Stimulated activated CD4-positive, alpha-beta T cell treated with anti-CD3 and anti-CD28 coated beads, TNF-alpha, amount 100 ng/mL, for 4 hours (primary cell): ENCODE data around the gene GATD1.
A peak's percentile ranks its signal among the peaks of the same experiment; 100 is the strongest.
"Not testable (repeated sequence)": the region's sequence is repeated elsewhere in the genome, so short reads cannot be mapped to it uniquely, and the experiment has no call there.

Experiments used
- DNase-seq, 3 experiments: peaks; one replicate each; pipeline ENCODE4 v3.0.0-alpha.2; 2020; ENCODE audit warnings: low read depth in 3 of 3

The GATD1 gene

GRCh38 chr11:763549-764321 is 13.6 kb downstream of the GATD1 start:
- no peak for DNase-seq

DNA sequence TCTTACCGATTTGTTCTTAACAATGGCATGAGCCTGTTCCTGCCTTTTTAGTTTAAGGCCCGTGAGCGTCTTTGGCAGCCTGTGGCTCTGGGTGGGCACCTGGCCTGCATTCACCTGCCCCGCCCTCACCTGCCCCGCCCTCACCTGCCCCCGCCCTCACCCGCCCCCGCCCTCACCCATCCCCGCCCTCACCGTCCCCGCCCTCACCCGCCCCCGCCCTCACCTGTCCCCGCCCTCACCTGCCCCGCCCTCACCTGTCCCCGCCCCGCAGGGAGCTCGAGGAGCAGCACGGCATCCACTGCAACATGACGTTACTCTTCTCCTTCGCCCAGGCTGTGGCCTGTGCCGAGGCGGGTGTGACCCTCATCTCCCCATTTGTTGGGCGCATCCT is 14.2 kb downstream of the GATD1 start:
- no peak for DNase-seq

- no peak for DNase-seq
Measured at GRCh38 chr11:762421-763072, 14.7 kb downstream of the GATD1 start.

DNA sequence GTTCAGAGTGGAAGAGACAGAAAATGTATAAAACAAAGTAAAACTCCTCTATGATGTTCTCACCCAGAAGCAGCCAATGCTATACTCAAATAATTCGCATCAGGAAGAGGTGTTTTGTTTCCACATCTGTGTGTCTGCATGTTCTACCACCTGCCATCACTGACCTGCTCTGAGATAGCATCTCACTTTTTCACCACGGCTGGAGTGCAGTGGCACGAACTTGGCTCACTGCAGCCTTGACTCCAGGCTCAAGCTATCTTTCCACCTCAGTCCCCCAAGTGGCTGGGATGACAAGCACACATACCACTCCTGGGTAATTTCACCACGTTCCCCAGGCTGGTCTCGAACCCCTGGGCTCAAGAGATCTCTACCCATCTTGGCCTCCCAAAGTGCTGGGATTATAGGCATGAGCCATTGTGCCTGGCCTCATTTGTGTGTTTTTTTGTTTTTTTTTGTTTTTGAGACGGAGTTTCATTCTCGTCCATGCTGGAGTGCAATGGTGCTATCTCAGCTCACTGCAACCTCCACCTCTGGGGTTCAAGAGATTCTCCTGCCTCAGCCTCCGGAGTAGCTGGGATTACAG is 15.7 kb downstream of the GATD1 start:
- no peak for DNase-seq

DNA sequence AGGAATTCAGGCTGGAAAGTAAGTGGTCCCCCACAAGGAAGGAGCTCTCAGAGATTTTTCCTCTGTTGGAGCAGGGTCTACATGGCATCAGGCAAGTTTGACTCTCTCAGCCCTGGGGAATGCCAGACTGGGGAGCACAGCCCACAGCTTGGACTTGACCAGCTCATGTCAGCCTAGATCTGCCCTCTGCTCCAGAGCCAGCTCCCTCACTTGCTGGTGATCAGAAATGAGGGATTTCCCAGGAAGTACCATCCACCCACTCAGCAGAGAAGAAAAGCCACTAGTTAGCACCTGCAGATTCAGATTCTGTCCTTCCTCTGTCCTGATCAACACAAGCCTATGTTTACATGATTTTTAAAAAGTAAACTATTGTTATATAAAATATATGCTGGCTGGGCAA is 17.1 kb downstream of the GATD1 start:
- no peak for DNase-seq

- no peak for DNase-seq
Measured at GRCh38 chr11:749731-750130, 27.6 kb downstream of the GATD1 start.

DNA sequence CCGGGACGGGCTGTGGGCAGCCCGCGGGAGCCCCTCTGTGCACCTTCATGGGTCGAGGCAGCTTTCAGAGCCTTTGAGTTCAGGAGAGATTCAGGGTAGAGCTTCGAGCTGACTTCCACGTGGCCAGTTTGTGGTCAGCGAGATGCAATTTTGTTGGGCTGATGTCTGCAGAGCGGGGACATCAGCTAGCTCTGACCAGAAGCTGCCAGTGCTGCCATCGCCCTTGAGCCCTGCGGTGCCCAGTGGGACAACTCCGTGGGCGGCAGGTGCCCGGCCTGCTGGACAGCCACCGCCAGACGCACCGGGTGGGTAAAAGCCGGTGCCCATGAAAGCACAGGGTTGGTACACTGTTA is 29.3 kb downstream of the GATD1 start:
- DNase-seq = no peak

DNA sequence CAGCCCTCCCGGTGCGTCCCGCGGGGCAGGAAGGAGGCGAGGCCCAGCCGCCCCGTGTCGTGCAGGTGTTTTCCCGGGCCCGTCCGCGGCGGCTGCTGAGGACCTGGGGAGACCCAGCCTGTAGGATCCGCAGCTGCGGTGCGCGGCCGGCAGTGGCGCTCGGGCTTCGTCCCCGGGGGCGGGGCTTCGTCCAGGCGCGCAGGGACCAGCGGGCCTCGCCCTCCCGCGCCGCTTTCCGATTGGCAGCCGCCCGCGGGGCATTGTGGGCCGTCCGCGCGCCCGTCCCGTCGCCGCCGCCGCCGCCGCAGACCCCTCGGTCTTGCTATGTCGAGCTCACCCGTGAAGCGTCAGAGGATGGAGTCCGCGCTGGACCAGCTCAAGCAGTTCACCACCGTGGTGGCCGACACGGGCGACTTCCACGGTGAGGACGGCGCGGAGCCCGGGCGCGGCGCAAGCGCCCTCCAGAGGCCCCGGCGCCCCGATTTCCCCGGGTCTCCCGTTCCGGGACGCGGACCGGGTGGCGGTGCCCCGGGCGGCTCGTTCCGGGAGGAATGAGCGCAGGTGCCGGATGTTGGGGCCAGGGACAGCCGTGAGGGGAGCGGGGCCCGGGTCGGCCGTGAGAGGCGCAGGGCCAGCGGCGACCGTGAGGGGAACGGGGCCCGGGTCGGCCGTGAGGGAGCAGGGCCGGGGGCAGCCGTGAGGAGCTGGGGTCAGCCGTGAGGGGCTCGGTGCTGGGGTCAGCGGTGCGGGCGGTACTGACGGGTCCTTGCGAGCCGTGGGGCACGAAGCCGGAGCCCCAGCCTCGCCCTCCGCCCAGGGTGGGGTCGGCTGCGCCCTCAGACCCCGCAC is 29.9 kb downstream of the GATD1 start, which contains the start of gene TALDO1:
Gene TALDO1, plus strand, starts transcription at position 307 of the 849 bp plus-strand sequence. Its CDS starts 18 bp downstream, at position 325.
- peak; percentile 49 to 80 (median 50) for DNase-seq

GRCh38 chr11:746289-747157 is 30.8 kb downstream of the GATD1 start:
- DNase-seq = peak in 1 of 3 experiments; percentile 26

GRCh38 chr11:745428-745827 is 31.9 kb downstream of the GATD1 start:
- DNase-seq = no peak

- DNase-seq = no peak
Measured at GRCh38 chr11:742571-743201, 34.6 kb downstream of the GATD1 start.

- no peak for DNase-seq
Measured at GRCh38 chr11:742156-742546, 35.1 kb downstream of the GATD1 start.

DNA sequence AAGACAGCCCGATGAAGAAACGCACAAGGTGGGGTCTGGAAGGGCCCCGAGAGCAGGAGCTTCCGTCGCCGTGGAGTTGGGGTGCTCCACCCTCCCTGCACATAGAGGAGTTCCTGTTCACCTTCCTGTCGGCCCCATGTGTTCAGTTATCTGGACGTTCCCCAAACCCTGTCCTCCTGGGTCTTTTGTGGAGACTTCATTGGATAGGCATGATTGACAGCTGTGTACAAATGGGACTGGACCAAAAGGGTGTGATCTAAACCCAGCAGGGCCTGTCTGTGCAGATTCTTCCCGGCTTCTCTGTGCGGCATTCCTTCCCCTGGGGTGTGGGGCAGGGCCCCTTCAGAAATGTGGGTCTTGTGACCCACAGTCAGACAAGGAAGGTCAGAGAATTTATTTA is 39.4 kb downstream of the GATD1 start:
- not testable (repeated sequence) for DNase-seq

DNA sequence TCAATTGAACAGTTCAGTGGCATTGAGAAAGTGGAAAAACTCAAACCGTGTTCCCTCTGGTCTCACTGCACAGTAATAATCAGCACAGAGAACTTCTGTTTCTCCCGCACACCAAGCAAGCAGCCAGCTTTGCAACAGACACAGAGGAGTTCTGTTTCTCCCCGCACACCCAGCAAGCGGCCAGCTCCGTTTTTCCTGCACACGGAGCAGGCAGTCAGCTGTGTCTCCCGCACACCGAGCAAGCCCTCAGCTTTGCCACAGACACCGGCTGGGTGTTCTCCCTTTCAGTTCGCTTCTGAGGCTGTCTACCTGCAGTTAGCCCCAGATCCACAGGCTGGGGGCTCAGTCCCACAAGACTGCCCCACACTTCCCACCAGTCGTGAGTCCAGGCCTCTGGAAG is 39.9 kb downstream of the GATD1 start:
- no peak for DNase-seq

GRCh38 chr11:734541-734940 is 42.7 kb downstream of the GATD1 start:
- not testable (repeated sequence) for DNase-seq

GRCh38 chr11:733072-733471 is 44.2 kb downstream of the GATD1 start:
- DNase-seq = no peak

DNA sequence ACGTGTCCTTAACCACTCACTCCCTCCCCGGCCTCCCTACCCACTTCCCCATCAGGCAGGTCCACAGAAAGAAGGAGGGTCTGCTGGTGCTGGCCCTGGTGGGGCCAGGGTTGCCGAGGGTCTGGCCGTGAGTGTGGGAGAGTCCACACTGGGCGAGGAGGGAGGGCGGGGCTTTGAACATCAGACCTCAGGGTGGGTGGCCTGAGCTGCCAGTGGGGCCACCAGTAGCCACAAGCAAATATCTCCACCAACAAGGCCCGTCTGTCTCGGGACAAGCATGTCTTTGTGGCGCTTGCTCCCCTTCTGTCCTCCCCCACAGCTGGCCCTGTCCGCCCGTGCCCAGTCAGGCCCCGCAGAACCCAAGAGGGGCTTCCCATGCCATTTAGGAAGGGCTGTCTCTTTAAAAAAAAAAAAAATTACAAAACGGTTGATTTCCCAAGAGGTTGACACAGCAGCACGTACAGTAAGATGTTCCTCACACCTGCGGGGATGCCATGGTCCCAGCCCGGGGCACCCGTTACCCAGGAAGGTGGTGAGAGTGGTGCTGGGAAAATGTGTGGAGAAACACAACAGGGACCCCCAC is 47.7 kb downstream of the GATD1 start:
- no peak for DNase-seq

GRCh38 chr11:728901-729491 is 48.3 kb downstream of the GATD1 start:
- DNase-seq = no peak

DNA sequence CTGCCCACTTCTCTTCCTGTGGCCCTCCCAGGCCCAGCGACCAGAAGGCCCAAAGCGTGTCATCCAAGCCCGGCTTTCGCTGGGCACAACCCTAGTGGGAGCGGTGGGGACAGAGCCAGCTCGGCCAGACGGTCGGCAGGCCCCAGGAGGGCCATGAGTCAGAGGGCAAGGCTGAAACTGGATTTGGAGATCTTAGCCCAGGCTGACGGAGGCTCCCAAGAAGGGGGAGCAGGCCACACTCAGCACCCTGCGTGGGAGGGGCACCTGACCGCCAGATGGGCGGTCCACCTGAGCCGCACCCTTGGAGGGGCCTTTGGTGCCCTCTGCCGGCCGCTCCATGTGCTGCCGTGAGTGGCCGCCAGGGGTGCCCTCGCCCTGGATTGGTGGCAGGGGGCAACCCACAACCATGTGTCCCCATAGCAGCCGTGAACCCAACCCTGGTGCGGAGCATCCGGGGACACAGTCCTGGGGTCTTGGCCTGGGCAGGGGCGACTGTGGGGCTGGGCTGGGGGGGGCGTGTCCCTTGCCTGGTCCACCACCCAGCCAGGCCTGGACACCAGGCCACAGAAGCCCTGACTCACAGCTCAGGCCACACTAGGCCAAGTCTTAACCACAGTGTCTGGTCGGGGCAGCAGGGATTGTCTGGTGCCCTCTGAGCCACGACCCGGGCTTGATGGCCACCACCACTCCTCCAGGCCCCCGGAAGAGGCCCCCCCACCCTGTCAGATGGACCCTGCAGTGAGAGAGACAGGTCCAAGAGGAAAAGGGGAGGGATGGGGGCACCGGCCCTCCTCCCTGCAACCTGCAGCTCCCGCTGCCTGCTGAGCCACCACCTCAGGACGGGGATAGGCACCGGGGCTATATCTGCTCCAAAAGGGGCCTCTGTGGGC is 49.2 kb downstream of the GATD1 start:
- DNase-seq = peak; percentile 65 to 69 (median 65)
